K562 (cell line): ENCODE measurements around the gene SLC13A3. TPM values are rescaled to one million over a fixed set of nuclear protein-coding genes. Genes with fewer than 3 reads are reported as not detected.

Experiments
- ATAC-seq: fragments of 200-7000 bp; cut with Tn5 transposase; 3 replicates; pipeline ENCODE4 v1.9.1; 2020; ENCODE audit warnings: moderate library complexity
- BruUV-seq: library from RNA; stranded (reverse); fragments of 400-500 nt; replicated peaks from 2 replicates; lab custom pipeline; 2021; lab: Mats Ljungman, UMichigan
- CTCF ChIA-PET: fragments of 300-600 bp; formaldehyde crosslinking; extraction: SDS; loops from one replicate; lab custom pipeline; 2021; ENCODE audit warnings: low intra/inter-chr PET ratio; lab: Yijun Ruan, JAX
- POLR2A ChIA-PET: fragments of 300-600, 350-650 bp; sonication (Branson Sonifier 250); formaldehyde crosslinking; extraction: SDS; loops from one replicate; lab custom pipeline; 2021; ENCODE audit warnings: antibody characterized with exemption, inconsistent platforms; lab: Yijun Ruan, JAX
- DNase-seq, 4 experiments: peaks; one replicate each; pipeline versions ENCODE4 v3.0.0 to v3.0.0-alpha.2; 2011 to 2018; ENCODE audit warnings: low spot score in 3 of 4, mixed read lengths in 3 of 4; ENCODE audit errors: extremely low read depth in 1 of 4
- FAIRE-seq: peaks from 2 replicates; lab custom pipeline; 2011; peaks lifted over from hg19 to GRCh38; lab: Jason Lieb, UNC
- H2AFZ ChIP-seq: 2 replicates; pipeline ENCODE4 v1.6.0; 2011; ENCODE audit warnings: low read depth, low read length, control low read depth, inconsistent platforms
- H3K27ac ChIP-seq: fragments of 200-600 bp; 3 replicates; pipeline ENCODE4 v1.8.0; 2011; ENCODE audit warnings: low read depth, mild to moderate bottlenecking, control low read depth, inconsistent platforms, low read length, moderate library complexity, mixed read lengths; ENCODE audit errors: extremely low read depth
- H3K27me3 ChIP-seq, 2 experiments: fragments of 300-600 bp in 1 of 2; 2 replicates in 1 of 2; 3 replicates in 1 of 2; pipeline versions ENCODE4 v1.6.0 to v1.8.0; 2011; ENCODE audit warnings: inconsistent platforms in 2 of 2, low read length in 2 of 2, mild to moderate bottlenecking in 1 of 2, mixed read lengths in 1 of 2, moderate library complexity in 1 of 2; ENCODE audit not compliant: control insufficient read depth in 2 of 2, insufficient read depth in 2 of 2
- H3K36me3 ChIP-seq: fragments of 300-600 bp; 3 replicates; pipeline ENCODE4 v1.8.0; 2011; ENCODE audit warnings: mild to moderate bottlenecking, low read length, inconsistent platforms; ENCODE audit not compliant: control insufficient read depth, insufficient read depth
- H3K4me1 ChIP-seq, 2 experiments: fragments of 200-600 bp in 1 of 2; replicated peaks in 1 of 2; 2 replicates in 1 of 2; 3 replicates in 1 of 2; pipeline versions ENCODE4 v1.5.1 to v1.8.0; 2011; ENCODE audit warnings: inconsistent platforms in 2 of 2, low read length in 2 of 2, mild to moderate bottlenecking in 1 of 2, mixed read lengths in 1 of 2, moderate library complexity in 1 of 2; ENCODE audit not compliant: control insufficient read depth in 2 of 2, insufficient read depth in 2 of 2
- H3K4me2 ChIP-seq: 2 replicates; pipeline ENCODE4 v1.6.1; 2011; ENCODE audit warnings: low read length, control low read depth, inconsistent platforms, mixed read lengths; ENCODE audit not compliant: insufficient read depth
- H3K4me3 ChIP-seq: fragments of 200-600 bp; sonication (generic), shearing (Covaris generic); 2 replicates; pipeline ENCODE4 v1.5.1; 2016; ENCODE audit warnings: control low read depth, inconsistent platforms
- H3K79me2 ChIP-seq: fragments of 200-600 bp; 3 replicates; pipeline ENCODE4 v1.8.0; 2011; ENCODE audit warnings: low read length, inconsistent platforms; ENCODE audit not compliant: control insufficient read depth, insufficient read depth
- H3K9ac ChIP-seq, 2 experiments: 2 replicates each; pipeline versions ENCODE4 v1.6.0 to v1.6.1; 2011; ENCODE audit warnings: low read depth in 2 of 2, low read length in 2 of 2, control low read depth in 1 of 2, inconsistent platforms in 1 of 2, mild to moderate bottlenecking in 1 of 2, mixed read lengths in 1 of 2; ENCODE audit not compliant: insufficient read depth in 1 of 2
- H3K9me1 ChIP-seq: one replicate; pipeline ENCODE4 v1.6.0; 2011; ENCODE audit warnings: inconsistent platforms, mild to moderate bottlenecking, low read length, moderate library complexity; ENCODE audit not compliant: control insufficient read depth, insufficient read depth
- H3K9me3 ChIP-seq: replicated peaks from 2 replicates; pipeline ENCODE4 v1.5.1; 2011; ENCODE audit warnings: low read depth, low read length, inconsistent platforms; ENCODE audit not compliant: control insufficient read depth, insufficient read depth
- H4K20me1 ChIP-seq: replicated peaks from 2 replicates; pipeline ENCODE4 v1.6.1; 2011; ENCODE audit warnings: low read length, inconsistent platforms, mixed read lengths; ENCODE audit not compliant: control insufficient read depth, insufficient read depth
- DPF2 ChIP-seq: fragments of 450-650 bp; IDR thresholded peaks from 2 replicates; pipeline ENCODE4 v1.6.1; 2016
- HDAC1 ChIP-seq, 2 experiments: fragments of 450-650 bp; IDR thresholded peaks; 2 replicates each; pipeline ENCODE4 v1.6.1; 2016 to 2017; ENCODE audit warnings: inconsistent platforms in 1 of 2, mild to moderate bottlenecking in 1 of 2, moderate library complexity in 1 of 2
- MIER1 ChIP-seq: fragments of 450-650 bp; IDR thresholded peaks from 2 replicates; pipeline ENCODE4 v1.6.1; 2016; ENCODE audit warnings: antibody characterized with exemption, mild to moderate bottlenecking, low read depth
- NFYB ChIP-seq: IDR thresholded peaks from 2 replicates; pipeline ENCODE4 v1.6.1; 2011; ENCODE audit warnings: mild to moderate bottlenecking, moderate library complexity; ENCODE audit not compliant: insufficient read length; ENCODE audit errors: extremely low read depth
- NRF1 ChIP-seq, 2 experiments: fragments of 450-650 bp; IDR thresholded peaks in 1 of 2; conservative IDR thresholded peaks in 1 of 2; 2 replicates each; pipeline ENCODE4 v1.6.1; 2014; ENCODE audit warnings: mild to moderate bottlenecking in 2 of 2
- PYGO2 ChIP-seq: fragments of 450-650 bp; IDR thresholded peaks from 2 replicates; pipeline ENCODE4 v1.6.1; 2016; ENCODE audit warnings: mild to moderate bottlenecking, missing genetic modification characterization, moderate library complexity, missing compliant biosample characterization
- RBM25 ChIP-seq: fragments of 200-400 bp; formaldehyde crosslinking; IDR thresholded peaks from 2 replicates; pipeline ENCODE4 v1.6.1; 2018; ENCODE audit warnings: low read length, low read depth, moderate library complexity; ENCODE audit not compliant: severe bottlenecking
- TEAD4 ChIP-seq, 2 experiments: sonication (generic) in 1 of 2; formaldehyde crosslinking in 1 of 2; IDR thresholded peaks; 2 replicates each; pipeline versions ENCODE4 v1.6.1 to v1.8.0; 2012 to 2022; ENCODE audit warnings: borderline replicate concordance in 1 of 2, inconsistent platforms in 1 of 2, low read length in 1 of 2, mild to moderate bottlenecking in 1 of 2, missing genetic modification reagents in 1 of 2
- XRCC3 ChIP-seq: fragments of 450-650 bp; IDR thresholded peaks from 2 replicates; pipeline ENCODE4 v1.6.1; 2017; ENCODE audit warnings: mild to moderate bottlenecking, moderate library complexity
- ZNF239 ChIP-seq: fragments of 250-450 bp; sonication (Bioruptor Pico); IDR thresholded peaks from 2 replicates; pipeline ENCODE4 v1.4.0; 2020; ENCODE audit warnings: mild to moderate bottlenecking
- WGBS: fragments of 100-300 bp; shearing (Covaris generic); methylation state at CpG from one replicate; pipeline ENCODE4 v1.1.6; 2016; ENCODE audit warnings: low coverage, mixed read lengths; ENCODE audit not compliant: insufficient coverage; ENCODE audit errors: missing lambda C conversion rate; 5-methylcytosine and 5-hydroxymethylcytosine counted together
- in situ Hi-C: fragments of 300-500 bp; cut with MboI; formaldehyde crosslinking; loops from 4 replicates; pipeline ENCODE4 v1.15.0; 2018; ENCODE audit warnings: inconsistent platforms, mixed read lengths
- intact Hi-C: fragments of 100-400 bp; cut with micrococcal nuclease; formaldehyde crosslinking; loops from 2 replicates; pipeline ENCODE4 v1.14.2; 2022
- polyA plus RNA-seq, 8 experiments: library from polyadenylated mRNA; depleted of rRNA in 4 of 8; stranded (reverse) in 5 of 8; unstranded in 3 of 8; fragments of >200 nt; fragmentation: Nextera tagmentation in 2 of 8; fragmentation: Illumina TruSeq in 1 of 8; extraction: Ambion mirVana in 2 of 8; extraction: Trizol in 1 of 8; gene quantifications; 2 replicates each; pipeline versions ENCODE4 v1.2.1 to v1.2.3, GENCODE V29; 2011 to 2014; ENCODE audit warnings: inconsistent platforms in 1 of 8, missing spikeins in 1 of 8
- total RNA-seq, 7 experiments: library from RNA; depleted of rRNA in 6 of 7; stranded (reverse); fragments of >200 nt in 6 of 7; fragmentation: Illumina TruSeq in 2 of 7; extraction: Trizol in 2 of 7; gene quantifications; 2 replicates each; pipeline versions ENCODE4 v1.2.1 to v1.2.3, GENCODE V29; 2011 to 2021; ENCODE audit warnings: low replicate concordance in 1 of 7
- TF ChIP-seq, protein P1 (sequence below), 2 experiments: fragments of 200-800 bp in 1 of 2; sonication (Bioruptor generic) in 1 of 2; sonication (generic) in 1 of 2; formaldehyde crosslinking in 1 of 2; IDR thresholded peaks in 1 of 2; conservative IDR thresholded peaks in 1 of 2; 2 replicates each; pipeline versions ENCODE4 v1.5.0 to v1.6.1; 2016 to 2020; ENCODE audit warnings: missing compliant biosample characterization in 1 of 2, missing genetic modification characterization in 1 of 2, missing genetic modification reagents in 1 of 2
- TF ChIP-seq, protein P2 (sequence below): IDR thresholded peaks from 2 replicates; pipeline ENCODE4 v1.6.1; 2012; ENCODE audit warnings: low read depth, low read length, improper control_type of control experiment, borderline replicate concordance

The SLC13A3 gene
- total and polyA plus RNA-seq, 9 of the 15 experiments (the other 6 are each of a cell fraction or from before 2014, with no cell fraction given): 5.5 to 16.4 (median 8.5) TPM

- CTCF ChIA-PET: no interaction called here
Observed at GRCh38 chr20:46649965-46650542, 1.2 kb downstream of the SLC13A3 start.

DNA sequence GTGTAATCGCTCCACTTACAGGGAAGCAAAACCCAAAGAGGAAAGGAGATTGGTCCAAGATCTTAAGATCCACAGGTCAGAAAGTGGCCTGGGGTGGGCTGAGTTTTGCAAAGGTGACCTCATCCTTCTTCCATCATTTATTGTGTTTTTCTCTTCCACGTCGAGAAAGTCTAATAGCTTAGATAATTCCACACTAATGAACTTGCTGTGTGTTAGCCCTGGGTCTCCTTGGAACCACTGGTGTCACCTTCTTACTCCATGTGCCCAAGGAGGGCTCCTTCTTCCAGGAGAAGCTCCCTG lies 1.7 kb downstream of the SLC13A3 start:
- Histone ChIP-seq H3K36me3 (no peaks in the 10 kb centered on the region), H3K9ac (peak overlapping the region in 1 of 2 experiments; percentile 39; a peak in 2 of 4 replicates), H3K9me3 (no peaks in the 10 kb centered on the region), H3K4me2 (peak overlapping the region; percentile 77), H3K4me1 (peaks cover 20 to 22% of the 10 kb centered on the region in 2 experiments; a peak in 4 of 5 replicates), H3K9me1 (no peaks in the 10 kb centered on the region), H3K27ac (peak overlapping the region; percentile 63), H3K79me2 (no peaks in the 10 kb centered on the region), H3K4me3 (no peak overlapping the region), H4K20me1 (no peaks in the 10 kb centered on the region; the same call in 1 of the 2 replicates), H2AFZ (peak overlapping the region; percentile 42; the same call in 1 of the 2 replicates), H3K27me3 (no peaks in the 10 kb centered on the region)
- CTCF ChIA-PET: no interaction called here
- BruUV-seq: no TSS peak
- FAIRE-seq (no peak), DNase-seq (no peak), ATAC-seq (no peak)
- POLR2A ChIA-PET: interaction anchor here (1.0 to 1.3 kb wide), 5 partner anchors 13 to 34 kb away, joined by 3 to 10 read pairs (median 5); no protein-coding TSS in a partner anchor
- in situ Hi-C loops: no loop called here
- WGBS: 0% methylated on average over 3 of the region's 3 CpGs
- intact Hi-C loops: loop anchor here (2.0 to 10.0 kb wide), 3 partner anchors 21 to 85 kb away; no protein-coding TSS in a partner anchor
- TF ChIP-seq HDAC1 (IDR thresholded peaks at IDR 0.05) (no peak), NRF1 (conservative IDR thresholded peaks at IDR 0.05 in 1 of 2, IDR thresholded peaks at IDR 0.05 in 1 of 2) (0 out of 4 replicates have a peak, but pooled peaks of 1 of the 2 experiments have one; percentile 5), PYGO2 (no peak), XRCC3 (no peak), NFYB (peak; percentile 9), DPF2 (peak; percentile 8; the same call in 1 of the 2 replicates), ZNF239 (no peak)
- TF ChIP-seq, protein P1, sequence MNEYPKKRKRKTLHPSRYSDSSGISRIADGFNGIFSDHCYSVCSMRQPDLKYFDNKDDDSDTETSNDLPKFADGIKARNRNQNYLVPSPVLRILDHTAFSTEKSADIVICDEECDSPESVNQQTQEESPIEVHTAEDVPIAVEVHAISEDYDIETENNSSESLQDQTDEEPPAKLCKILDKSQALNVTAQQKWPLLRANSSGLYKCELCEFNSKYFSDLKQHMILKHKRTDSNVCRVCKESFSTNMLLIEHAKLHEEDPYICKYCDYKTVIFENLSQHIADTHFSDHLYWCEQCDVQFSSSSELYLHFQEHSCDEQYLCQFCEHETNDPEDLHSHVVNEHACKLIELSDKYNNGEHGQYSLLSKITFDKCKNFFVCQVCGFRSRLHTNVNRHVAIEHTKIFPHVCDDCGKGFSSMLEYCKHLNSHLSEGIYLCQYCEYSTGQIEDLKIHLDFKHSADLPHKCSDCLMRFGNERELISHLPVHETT (CRISPR knock-in tag; conservative IDR thresholded peaks at IDR 0.05 in 1 of 2, IDR thresholded peaks at IDR 0.05 in 1 of 2): no peak
- TF ChIP-seq, protein P2, sequence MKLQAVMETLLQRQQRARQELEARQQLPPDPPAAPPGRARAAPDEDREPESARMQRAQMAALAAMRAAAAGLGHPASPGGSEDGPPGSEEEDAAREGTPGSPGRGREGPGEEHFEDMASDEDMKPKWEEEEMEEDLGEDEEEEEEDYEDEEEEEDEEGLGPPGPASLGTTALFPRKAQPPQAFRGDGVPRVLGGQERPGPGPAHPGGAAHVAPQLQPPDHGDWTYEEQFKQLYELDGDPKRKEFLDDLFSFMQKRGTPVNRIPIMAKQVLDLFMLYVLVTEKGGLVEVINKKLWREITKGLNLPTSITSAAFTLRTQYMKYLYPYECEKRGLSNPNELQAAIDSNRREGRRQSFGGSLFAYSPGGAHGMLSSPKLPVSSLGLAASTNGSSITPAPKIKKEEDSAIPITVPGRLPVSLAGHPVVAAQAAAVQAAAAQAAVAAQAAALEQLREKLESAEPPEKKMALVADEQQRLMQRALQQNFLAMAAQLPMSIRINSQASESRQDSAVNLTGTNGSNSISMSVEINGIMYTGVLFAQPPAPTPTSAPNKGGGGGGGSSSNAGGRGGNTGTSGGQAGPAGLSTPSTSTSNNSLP: peak; percentile 32; the same call in 1 of the 2 replicates

More at GRCh38 chr20:46649965-46650542, 1.2 kb downstream of the SLC13A3 start:
- Histone ChIP-seq H3K4me1 (peaks cover 20 to 22% of the 10 kb centered on the region in 2 experiments; a peak in 4 of 5 replicates), H2AFZ (peak overlapping the region; percentile 42; the same call in 1 of the 2 replicates), H3K27me3 (no peaks in the 10 kb centered on the region), H3K36me3 (no peaks in the 10 kb centered on the region), H3K9me3 (no peaks in the 10 kb centered on the region), H3K4me2 (peak overlapping the region; percentile 77), H3K9ac (peak overlapping the region in 1 of 2 experiments; percentile 39; a peak in 2 of 4 replicates), H3K4me3 (no peak overlapping the region), H3K9me1 (no peaks in the 10 kb centered on the region), H3K27ac (peak overlapping the region; percentile 63), H4K20me1 (no peaks in the 10 kb centered on the region; the same call in 1 of the 2 replicates), H3K79me2 (no peaks in the 10 kb centered on the region)
- intact Hi-C loops (loop anchor here (2.0 to 10.0 kb wide), 3 partner anchors 21 to 85 kb away; no protein-coding TSS in a partner anchor), in situ Hi-C loops (no loop called here)
- peak; percentile 71 for FAIRE-seq
- no TSS peak for BruUV-seq
- WGBS: 49% methylated on average over 9 of the region's 9 CpGs
- POLR2A ChIA-PET: interaction anchor here (1.0 to 1.3 kb wide), 4 partner anchors 14 to 33 kb away, joined by 3 to 10 read pairs (median 4); no protein-coding TSS in a partner anchor
- TF ChIP-seq RBM25 (no peak), TEAD4 (IDR thresholded peaks at IDR 0.05; ENCODE audit: low read length) (no peak), TEAD4 (CRISPR knock-in tag; IDR thresholded peaks at IDR 0.05; ENCODE audit: borderline replicate concordance) (no peak), MIER1 (peak; percentile 67)
- ATAC-seq: no peak; the same call in 2 of the 3 replicates
- DNase-seq: peak in 2 of 4 experiments; percentile 11 to 25
